Mucosa of descending colon (tissue), 3 donors: Measurements from ENCODE around the gene SMARCB1. TPM values are rescaled to one million over a fixed set of nuclear protein-coding genes. Genes with fewer than 3 reads are reported as not detected.

Experiments used
- ATAC-seq: fragments of 200-7000 bp; cut with Tn5 transposase; one replicate; pipeline ENCODE4 v1.9.1; 2020; ENCODE audit warnings: mild to moderate bottlenecking, moderate library complexity
- DNase-seq, 3 donors: peaks; one replicate each; pipeline ENCODE4 v3.0.0-alpha.2; 2020
- H3K36me3 ChIP-seq: fragments of 200-600 bp; one replicate; pipeline ENCODE4 v1.8.0; 2021; ENCODE audit warnings: low read depth, mild to moderate bottlenecking
- H3K4me1 ChIP-seq: fragments of 200-600 bp; one replicate; pipeline ENCODE4 v1.8.0; 2021; ENCODE audit warnings: low read depth, mild to moderate bottlenecking
- H3K4me3 ChIP-seq: fragments of 200-600 bp; one replicate; pipeline ENCODE4 v1.8.0; 2021; ENCODE audit warnings: mild to moderate bottlenecking
- H3K9me3 ChIP-seq: fragments of 200-600 bp; one replicate; pipeline ENCODE4 v1.8.0; 2021; ENCODE audit warnings: mild to moderate bottlenecking
- intact Hi-C, 2 donors: fragments of 100-400 bp; cut with DNase I in 1 of 2; cut with micrococcal nuclease in 1 of 2; formaldehyde crosslinking; loops; one replicate each; pipeline versions ENCODE4 v1.11.0 to v1.11.1; 2022; cut with DNase I, micrococcal nuclease
- total RNA-seq, 3 donors: library from RNA; stranded (reverse); fragmentation: NEBNext Ultra II Directional in 2 of 3; extraction: Animal tissue kit (Norgen Biotek cat#: 25700) in 2 of 3; gene quantifications; one replicate each; pipeline versions ENCODE4 v1.2.1 to v1.2.4, GENCODE V29; 2021 to 2023
- TF ChIP-seq, protein P1 (sequence below): fragments of 200-600 bp; IDR thresholded peaks from one replicate; pipeline ENCODE4 v1.8.0; 2022; ENCODE audit warnings: antibody characterized with exemption, mild to moderate bottlenecking
- donor health status: DM: no; HTN: no; CAD: no; lungs with moderate emphysema.
- donor health status: DM: no; HTN: no; CAD: no.
- donor health status: DM: no; HTN: yes; CAD: no.

The SMARCB1 gene
- total RNA-seq, 3 donors from 2014 or later, result 60.1 to 85.1 (median 69.3) TPM

DNA sequence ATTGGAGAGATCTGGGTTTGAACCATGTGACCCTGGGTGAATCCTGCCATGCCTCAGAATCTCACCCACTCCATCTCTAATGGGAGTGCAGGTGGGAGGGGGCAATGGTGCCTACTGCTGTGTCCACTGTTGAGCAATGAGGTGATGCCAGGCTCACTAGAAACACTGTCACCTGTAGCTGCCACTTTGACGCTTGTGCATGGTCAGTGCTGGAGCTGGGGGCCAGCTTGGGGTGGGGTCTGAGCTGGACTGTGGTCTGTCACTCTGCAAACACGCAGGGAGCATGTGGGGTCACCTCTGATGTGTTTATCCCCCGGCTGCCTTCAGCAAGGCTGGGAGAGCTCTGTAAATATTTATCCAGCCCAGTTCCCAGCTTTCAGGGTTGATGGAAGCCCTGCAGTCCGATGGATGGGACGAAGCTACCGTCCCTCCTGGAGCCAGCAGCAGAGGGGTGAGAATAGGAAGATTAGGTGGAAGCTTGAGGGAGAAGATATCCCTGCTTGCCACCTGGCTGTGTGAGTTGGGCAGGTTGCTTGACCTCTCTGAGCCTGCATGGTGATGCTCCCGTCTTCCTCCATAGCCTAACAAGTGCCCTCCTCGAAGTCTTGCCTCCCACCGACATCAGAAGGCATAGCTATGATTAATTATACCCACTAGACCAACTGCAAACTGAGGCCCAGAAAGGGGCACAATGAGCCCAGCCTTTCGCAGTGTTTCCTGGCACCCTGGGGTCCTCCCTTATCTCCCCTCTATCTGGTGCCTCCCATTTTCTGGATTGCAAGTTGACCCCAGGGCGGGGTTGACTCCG is 12.4 kb upstream of the SMARCB1 start:
- H3K9me3 ChIP-seq, result no peaks in the 10 kb centered on the region
- DNase-seq (no peak), ATAC-seq (no peak)
- H3K36me3 ChIP-seq, result no peaks in the 10 kb centered on the region
- intact Hi-C loops, result no loop called here
- H3K4me3 ChIP-seq, result no peak overlapping the region
- TF ChIP-seq, protein P1, sequence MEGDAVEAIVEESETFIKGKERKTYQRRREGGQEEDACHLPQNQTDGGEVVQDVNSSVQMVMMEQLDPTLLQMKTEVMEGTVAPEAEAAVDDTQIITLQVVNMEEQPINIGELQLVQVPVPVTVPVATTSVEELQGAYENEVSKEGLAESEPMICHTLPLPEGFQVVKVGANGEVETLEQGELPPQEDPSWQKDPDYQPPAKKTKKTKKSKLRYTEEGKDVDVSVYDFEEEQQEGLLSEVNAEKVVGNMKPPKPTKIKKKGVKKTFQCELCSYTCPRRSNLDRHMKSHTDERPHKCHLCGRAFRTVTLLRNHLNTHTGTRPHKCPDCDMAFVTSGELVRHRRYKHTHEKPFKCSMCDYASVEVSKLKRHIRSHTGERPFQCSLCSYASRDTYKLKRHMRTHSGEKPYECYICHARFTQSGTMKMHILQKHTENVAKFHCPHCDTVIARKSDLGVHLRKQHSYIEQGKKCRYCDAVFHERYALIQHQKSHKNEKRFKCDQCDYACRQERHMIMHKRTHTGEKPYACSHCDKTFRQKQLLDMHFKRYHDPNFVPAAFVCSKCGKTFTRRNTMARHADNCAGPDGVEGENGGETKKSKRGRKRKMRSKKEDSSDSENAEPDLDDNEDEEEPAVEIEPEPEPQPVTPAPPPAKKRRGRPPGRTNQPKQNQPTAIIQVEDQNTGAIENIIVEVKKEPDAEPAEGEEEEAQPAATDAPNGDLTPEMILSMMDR, result no peak
- H3K4me1 ChIP-seq, result peaks cover 11% of the 10 kb centered on the region

DNA sequence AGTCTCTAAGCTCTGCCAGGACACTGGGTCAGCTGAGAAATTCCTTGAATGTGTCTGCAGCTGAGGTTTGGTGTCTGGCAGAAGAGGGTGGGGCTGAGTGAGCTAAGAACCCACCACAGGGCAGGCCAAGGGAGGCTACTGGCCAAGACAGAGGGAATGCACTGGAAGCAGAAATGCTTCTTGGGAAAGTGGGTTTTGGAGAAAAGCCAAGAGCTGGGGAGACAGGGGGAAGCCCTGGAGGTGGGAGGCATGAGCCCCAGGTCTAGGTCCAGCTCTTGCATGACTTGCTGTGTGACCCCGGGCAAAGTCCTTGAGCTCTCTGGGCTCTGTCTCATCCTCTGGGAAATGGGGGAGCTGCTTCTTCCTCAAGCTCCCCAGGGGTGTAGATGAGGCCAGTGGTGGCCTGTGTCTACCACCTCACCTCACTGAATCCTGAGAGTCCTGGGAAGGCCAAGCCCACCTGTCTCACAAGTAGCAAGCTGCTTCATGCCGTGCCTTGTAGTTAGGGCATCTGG is 11.8 kb upstream of the SMARCB1 start:
- H3K4me1 ChIP-seq, result peaks cover 11% of the 10 kb centered on the region
- no peak overlapping the region for H3K4me3 ChIP-seq
- ATAC-seq (no peak), DNase-seq (peak in 1 of 3 donors; percentile 37)
- intact Hi-C loops, result no loop called here
- TF ChIP-seq, protein P1, result no peak
- H3K9me3 ChIP-seq, result no peaks in the 10 kb centered on the region
- H3K36me3 ChIP-seq, result no peaks in the 10 kb centered on the region

DNA sequence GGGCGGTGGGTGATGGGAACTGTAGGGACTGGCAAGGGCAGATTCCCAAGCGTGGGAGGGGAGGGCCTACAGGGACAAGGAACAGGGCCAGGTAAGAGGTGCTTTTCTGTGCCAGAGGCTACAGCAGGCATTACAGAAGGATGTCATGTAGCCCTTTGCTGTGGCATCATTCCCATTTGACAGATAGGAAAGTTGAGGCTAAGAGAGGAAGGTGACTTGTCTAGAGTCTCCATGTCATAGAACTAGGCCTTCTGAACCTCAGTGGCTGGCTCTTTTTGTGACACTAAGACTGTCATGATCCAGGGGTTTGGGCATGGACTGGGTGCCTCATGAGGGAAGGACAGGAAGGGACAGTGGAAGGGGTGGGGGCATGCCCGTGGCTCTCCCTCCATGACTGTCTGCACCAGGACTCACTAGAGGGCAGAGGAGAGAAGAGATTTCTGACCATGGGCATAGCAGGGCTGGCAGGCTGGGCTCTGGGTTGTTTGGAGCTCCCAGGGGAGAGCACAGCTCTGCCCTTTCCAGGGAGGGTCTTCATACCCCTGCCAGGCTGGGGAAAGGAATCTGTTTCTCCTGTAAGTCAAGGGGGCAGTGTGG is 10.9 kb upstream of the SMARCB1 start:
- DNase-seq (no peak), ATAC-seq (no peak)
- TF ChIP-seq, protein P1, result no peak
- Histone ChIP-seq H3K9me3 (no peaks in the 10 kb centered on the region), H3K36me3 (no peaks in the 10 kb centered on the region), H3K4me1 (peaks cover 10% of the 10 kb centered on the region), H3K4me3 (no peak overlapping the region)
- intact Hi-C loops, result no loop called here

DNA sequence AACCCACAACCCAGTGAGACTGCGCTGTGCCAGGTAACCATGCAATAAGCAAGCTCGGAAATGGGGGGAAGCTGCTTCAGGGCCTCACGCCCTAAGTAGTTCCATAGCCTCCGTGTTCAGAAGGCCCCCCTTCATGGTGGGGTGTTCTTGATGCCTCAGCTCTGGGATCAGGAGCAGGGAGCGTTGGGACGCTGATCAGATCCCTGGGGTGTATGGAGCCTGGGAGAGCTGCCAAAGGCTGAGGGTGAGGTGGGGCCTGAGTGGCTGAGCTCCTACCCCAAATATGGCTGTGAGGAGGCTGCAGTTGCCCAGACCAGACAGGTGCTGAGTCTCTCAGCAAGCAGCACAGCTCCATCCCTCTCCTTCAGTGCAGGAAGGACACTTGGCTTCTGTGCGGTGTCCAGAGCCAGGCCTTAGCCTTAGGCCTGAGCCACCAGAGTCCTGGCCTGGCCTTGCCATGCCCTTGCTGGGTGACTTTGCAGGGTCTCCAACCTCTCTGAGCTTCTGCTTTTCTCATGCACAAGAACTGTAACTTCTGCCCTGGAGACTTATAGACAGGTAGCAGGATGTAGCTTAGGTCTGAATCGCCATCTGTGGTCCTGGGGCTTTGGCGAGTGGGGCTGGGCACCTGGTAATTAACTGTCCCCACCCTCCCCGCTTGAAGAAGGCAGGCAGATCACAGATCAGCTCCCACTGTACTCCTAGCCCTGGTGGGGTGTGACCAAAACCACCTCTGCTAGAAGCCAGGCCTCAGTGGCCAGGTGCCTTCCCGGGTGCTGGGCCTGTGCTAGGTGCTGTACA is 8.8 kb upstream of the SMARCB1 start:
- H3K9me3 ChIP-seq, result no peaks in the 10 kb centered on the region
- no peak overlapping the region for H3K4me3 ChIP-seq
- no peaks in the 10 kb centered on the region for H3K36me3 ChIP-seq
- ATAC-seq (no peak), DNase-seq (no peak)
- intact Hi-C loops, result no loop called here
- TF ChIP-seq, protein P1, result no peak
- H3K4me1 ChIP-seq, result no peaks in the 10 kb centered on the region

DNA sequence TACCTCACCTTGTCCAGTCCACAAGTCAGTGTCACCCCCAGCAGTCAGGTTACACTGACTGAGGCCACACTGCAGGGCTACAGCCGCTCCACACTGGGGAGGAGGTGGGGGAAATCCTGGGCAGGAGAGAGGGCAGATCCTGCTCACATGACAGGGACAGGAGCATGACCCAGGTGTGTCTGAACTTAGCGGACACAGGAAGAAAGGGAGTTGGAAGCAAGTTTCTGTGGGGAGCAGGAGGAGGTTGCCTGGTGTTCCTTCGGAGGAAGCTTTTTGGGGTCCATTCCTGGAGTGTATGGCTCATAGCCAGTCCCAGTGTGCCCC is 8.2 kb upstream of the SMARCB1 start:
- intact Hi-C loops, result no loop called here
- H3K4me1 ChIP-seq, result peaks cover 3% of the 10 kb centered on the region
- no peak overlapping the region for H3K4me3 ChIP-seq
- no peak for DNase-seq
- TF ChIP-seq, protein P1, result no peak
- H3K9me3 ChIP-seq, result no peaks in the 10 kb centered on the region
- H3K36me3 ChIP-seq, result no peaks in the 10 kb centered on the region
- ATAC-seq, result no peak
